GM18505 (cell line): Measurements from ENCODE around the gene ACTA2.

Experiments used
- ATAC-seq: cut with Tn5 transposase; IDR thresholded peaks from one replicate; pipeline ENCODE4 v1.9.1; 2021; ENCODE audit not compliant: unreplicated experiment
- POLR2A ChIP-seq: IDR thresholded peaks from 4 replicates; pipeline ENCODE4 v1.6.1; 2011; ENCODE audit warnings: borderline replicate concordance; ENCODE audit not compliant: insufficient read depth, insufficient read length; ENCODE audit errors: extremely low read depth

ACTA2 gene

DNA sequence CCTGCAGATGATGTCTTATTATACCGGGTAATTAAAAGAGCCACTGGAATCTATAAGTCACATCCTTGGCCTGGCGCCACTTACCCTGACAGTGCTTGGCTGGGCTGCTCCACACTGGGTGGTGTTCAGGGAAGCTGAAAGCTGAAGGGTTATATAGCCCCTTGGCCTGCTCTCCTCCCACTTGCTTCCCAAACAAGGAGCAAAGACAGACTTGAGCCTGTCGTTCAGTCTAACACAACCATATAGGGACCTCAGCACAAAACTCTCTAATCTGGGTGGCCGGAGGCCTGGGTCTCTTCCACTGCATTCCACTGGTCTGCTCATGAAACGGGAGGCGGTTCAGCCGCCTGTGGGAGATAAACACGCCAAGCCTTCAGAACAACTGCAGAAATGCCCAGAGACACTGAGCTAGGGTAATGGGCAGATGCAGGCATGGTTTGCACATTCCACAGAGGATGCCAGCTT is at the start of gene ACTA2:
ACTA2 (minus strand) TSS at position 127 of the 465 bp plus-strand sequence. CDS start 3,843 bp downstream, outside the sequence.
- no peak for ATAC-seq
- no peak for TF ChIP-seq POLR2A

GRCh38 chr10:89001729-89002072 is 49.1 kb upstream of the ACTA2 start:
- no peak for TF ChIP-seq POLR2A
- ATAC-seq: no peak

- ATAC-seq: no peak
- TF ChIP-seq POLR2A: no peak
Measured at GRCh38 chr10:89001024-89001728, 48.6 kb upstream of the ACTA2 start.

GRCh38 chr10:88999625-89000024 is 47.1 kb upstream of the ACTA2 start:
- no peak for TF ChIP-seq POLR2A
- no peak for ATAC-seq

GRCh38 chr10:88996927-88997326 is 44.4 kb upstream of the ACTA2 start:
- no peak for TF ChIP-seq POLR2A
- ATAC-seq: no peak

- ATAC-seq: no peak
- no peak for TF ChIP-seq POLR2A
Measured at GRCh38 chr10:88995156-88995876, 42.7 kb upstream of the ACTA2 start.

DNA sequence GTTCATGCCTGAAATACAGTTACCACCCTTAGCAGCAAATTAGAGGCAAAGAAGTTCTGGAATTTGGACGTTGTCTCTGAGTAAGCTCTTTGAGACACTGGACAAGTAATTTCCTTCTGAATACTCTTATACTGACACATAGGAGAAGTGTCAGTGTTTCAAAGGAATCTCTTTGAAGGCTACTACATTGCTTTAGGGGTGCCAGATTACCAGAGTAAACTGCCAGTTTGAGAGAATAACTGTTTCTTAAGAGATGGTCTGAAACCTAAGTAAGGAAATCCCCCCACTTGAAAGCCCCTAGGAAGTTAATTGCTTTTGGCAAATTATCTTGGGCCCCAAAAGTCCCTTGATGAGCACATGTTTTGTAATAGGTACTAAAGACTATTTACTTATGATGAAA is 41.4 kb upstream of the ACTA2 start:
- TF ChIP-seq POLR2A: no peak
- no peak for ATAC-seq

GRCh38 chr10:88992921-88993524 is 40.5 kb upstream of the ACTA2 start:
- TF ChIP-seq POLR2A: no peak
- ATAC-seq: no peak

- TF ChIP-seq POLR2A: no peak
- no peak for ATAC-seq
Measured at GRCh38 chr10:88991899-88992320, 39.3 kb upstream of the ACTA2 start.

DNA sequence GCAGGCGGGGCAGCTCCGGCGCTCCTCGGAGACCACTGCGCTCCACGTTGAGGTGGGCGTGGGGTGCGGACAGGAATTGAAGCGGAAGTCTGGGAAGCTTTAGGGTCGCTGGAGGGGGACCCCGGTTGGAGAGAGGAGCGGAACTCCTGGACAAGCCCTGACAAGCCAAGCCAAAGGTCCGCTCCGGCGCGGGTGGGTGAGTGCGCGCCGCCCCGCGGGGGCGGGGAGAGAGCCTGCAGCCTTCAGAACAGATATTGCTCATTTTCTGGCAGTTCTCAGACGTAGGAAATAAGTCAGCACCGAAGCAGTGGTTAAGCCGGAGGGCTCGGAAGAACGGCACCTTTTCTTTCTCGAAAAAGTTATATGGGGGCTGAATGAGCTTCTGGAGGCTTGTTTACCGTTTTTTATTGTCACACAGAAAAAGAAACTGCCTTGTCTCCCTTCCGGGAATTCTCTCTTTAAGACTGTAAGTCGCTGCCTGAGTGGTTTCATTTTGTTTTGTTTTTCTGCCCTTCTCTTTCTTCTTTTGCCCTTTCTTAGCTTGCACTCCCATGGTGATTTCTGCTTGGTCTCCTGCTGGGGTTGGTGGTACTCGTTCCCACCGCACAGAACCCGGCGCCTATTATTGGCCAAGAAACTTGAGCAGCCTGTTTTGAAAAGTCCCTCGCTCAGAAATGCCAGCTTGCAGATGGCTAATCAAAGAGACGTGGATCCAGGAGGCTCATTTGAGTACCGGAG is 38.8 kb upstream of the ACTA2 start:
- peak; percentile 22 for ATAC-seq
- TF ChIP-seq POLR2A: peak; percentile 71

- TF ChIP-seq POLR2A: peak; percentile 81
Measured at GRCh38 chr10:88990384-88991160, 38.0 kb upstream of the ACTA2 start, which contains the start of gene FAS. TSS of gene FAS (plus strand) at chr10:88990798. CDS start at chr10:88990877, 79 bp downstream.

GRCh38 chr10:88989824-88990383 is 37.3 kb upstream of the ACTA2 start:
- ATAC-seq: no peak
- TF ChIP-seq POLR2A: no peak

More at GRCh38 chr10:88990384-88991160, 38.0 kb upstream of the ACTA2 start, which contains the start of gene FAS:
- ATAC-seq: peak; percentile 74
